Gastrocnemius medialis (tissue), 4 donors: ENCODE results near the gene GPR153.

Source experiments
- POLR2A ChIP-seq, 2 donors: fragments of 450-650 bp; IDR thresholded peaks; one replicate each; pipeline ENCODE4 v1.6.1; 2017; ENCODE audit warnings: antibody characterized with exemption in 2 of 2, mild to moderate bottlenecking in 2 of 2, moderate library complexity in 2 of 2
- TF ChIP-seq, protein P1 (sequence below), 5 experiments: fragments of 450-650 bp in 3 of 5; fragments of 200-600 bp in 2 of 5; sonication (generic) in 2 of 5; IDR thresholded peaks in 4 of 5; conservative IDR thresholded peaks in 1 of 5; 1 replicate in 4 of 5; 2 replicates in 1 of 5; pipeline ENCODE4 v1.5.1; 2016 to 2019; ENCODE audit warnings: antibody characterized with exemption in 5 of 5, mild to moderate bottlenecking in 3 of 5, moderate library complexity in 3 of 5

DNA sequence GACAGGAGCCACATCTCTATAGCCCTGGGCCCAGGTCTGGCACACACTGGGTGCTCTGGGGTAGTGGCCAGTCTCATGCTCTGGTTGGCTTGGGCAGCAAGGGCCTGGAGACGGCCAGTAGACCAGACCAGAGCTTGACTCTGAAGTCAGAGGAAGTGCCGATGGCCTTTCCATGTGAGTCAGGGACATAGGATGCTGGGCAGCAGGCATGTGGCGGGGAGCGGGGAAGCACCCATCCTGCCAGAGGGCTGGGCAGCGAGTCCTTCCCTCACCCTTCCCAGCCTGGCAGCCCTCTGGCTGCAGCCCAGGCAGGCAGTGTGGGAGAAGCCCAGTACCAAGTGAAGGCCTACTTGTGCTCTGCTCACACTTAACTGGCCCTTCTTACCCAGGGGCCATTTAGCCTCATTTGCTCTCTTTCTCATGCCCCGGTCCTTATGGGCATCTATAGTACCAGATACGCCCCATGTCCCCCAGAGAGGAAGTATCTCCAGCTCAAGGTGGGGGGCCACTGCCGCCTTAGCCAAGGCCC lies 3.3 kb downstream of the GPR153 start:
- TF ChIP-seq, protein P1, sequence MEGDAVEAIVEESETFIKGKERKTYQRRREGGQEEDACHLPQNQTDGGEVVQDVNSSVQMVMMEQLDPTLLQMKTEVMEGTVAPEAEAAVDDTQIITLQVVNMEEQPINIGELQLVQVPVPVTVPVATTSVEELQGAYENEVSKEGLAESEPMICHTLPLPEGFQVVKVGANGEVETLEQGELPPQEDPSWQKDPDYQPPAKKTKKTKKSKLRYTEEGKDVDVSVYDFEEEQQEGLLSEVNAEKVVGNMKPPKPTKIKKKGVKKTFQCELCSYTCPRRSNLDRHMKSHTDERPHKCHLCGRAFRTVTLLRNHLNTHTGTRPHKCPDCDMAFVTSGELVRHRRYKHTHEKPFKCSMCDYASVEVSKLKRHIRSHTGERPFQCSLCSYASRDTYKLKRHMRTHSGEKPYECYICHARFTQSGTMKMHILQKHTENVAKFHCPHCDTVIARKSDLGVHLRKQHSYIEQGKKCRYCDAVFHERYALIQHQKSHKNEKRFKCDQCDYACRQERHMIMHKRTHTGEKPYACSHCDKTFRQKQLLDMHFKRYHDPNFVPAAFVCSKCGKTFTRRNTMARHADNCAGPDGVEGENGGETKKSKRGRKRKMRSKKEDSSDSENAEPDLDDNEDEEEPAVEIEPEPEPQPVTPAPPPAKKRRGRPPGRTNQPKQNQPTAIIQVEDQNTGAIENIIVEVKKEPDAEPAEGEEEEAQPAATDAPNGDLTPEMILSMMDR (IDR thresholded peaks at IDR 0.05 in 4 of 5, conservative IDR thresholded peaks at IDR 0.05 in 1 of 5): no peak
- TF ChIP-seq POLR2A (IDR thresholded peaks at IDR 0.05): no peak
